Astrocyte (in vitro differentiated cells and primary cell): ENCODE measurements around the gene GNB1.

ENCODE experiments used
- EZH2 ChIP-seq: IDR thresholded peaks from 2 replicates; pipeline ENCODE4 v1.6.1; 2012; ENCODE audit warnings: mild to moderate bottlenecking, low read length, inconsistent platforms; ENCODE audit not compliant: insufficient read depth
- TF ChIP-seq, protein P1 (sequence below): IDR thresholded peaks from 2 replicates; pipeline ENCODE4 v1.5.1; 2011; ENCODE audit warnings: low read depth, mild to moderate bottlenecking, inconsistent platforms, low read length, moderate library complexity; ENCODE audit not compliant: insufficient read depth

DNA sequence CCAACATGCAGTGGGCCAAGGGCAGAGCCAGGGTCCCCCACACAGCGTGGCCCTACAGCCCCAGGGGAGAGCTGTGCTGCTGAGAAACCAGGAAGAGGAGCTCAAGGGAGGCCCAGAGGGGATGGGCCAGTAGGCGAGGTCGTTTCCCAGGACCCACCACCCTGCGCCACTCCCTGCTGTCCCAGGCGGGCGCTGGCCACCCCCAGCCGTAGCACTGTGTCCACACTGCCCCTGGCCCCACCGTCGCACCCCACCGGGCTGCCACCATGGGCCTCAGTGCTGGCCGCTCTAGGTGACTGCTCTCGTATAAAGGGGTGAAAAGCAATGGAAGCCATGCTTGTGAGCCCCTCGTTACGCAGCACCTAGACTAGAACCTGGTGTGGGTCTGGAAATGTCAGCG, 135.0 kb downstream of the GNB1 start:
- TF ChIP-seq, protein P1, sequence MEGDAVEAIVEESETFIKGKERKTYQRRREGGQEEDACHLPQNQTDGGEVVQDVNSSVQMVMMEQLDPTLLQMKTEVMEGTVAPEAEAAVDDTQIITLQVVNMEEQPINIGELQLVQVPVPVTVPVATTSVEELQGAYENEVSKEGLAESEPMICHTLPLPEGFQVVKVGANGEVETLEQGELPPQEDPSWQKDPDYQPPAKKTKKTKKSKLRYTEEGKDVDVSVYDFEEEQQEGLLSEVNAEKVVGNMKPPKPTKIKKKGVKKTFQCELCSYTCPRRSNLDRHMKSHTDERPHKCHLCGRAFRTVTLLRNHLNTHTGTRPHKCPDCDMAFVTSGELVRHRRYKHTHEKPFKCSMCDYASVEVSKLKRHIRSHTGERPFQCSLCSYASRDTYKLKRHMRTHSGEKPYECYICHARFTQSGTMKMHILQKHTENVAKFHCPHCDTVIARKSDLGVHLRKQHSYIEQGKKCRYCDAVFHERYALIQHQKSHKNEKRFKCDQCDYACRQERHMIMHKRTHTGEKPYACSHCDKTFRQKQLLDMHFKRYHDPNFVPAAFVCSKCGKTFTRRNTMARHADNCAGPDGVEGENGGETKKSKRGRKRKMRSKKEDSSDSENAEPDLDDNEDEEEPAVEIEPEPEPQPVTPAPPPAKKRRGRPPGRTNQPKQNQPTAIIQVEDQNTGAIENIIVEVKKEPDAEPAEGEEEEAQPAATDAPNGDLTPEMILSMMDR: no peak
- no peak for TF ChIP-seq EZH2
